ENCODE results near the gene NCBP3.
A peak's percentile ranks its signal among the peaks of the same experiment; 100 is the strongest.

Gene NCBP3

GRCh38 chr17:3802461-3803307 is 43.4 kb downstream of the NCBP3 start:
- TF ChIP-seq CTCF (IDR thresholded peaks at IDR 0.05; ENCODE audit: low read depth, low read length) (no peak), MYC (IDR thresholded peaks at IDR 0.05; ENCODE audit: low read depth, low read length) (no peak), MAX (IDR thresholded peaks at IDR 0.05; ENCODE audit: low read depth, low read length) (no peak), POLR2A (IDR thresholded peaks at IDR 0.05; ENCODE audit: extremely low read depth, insufficient read length) (no peak)
- no peak overlapping the region for H3K4me3 ChIP-seq (ENCODE audit: low read depth, low read length)
- no peak for DNase-seq (ENCODE audit: low read depth)

GRCh38 chr17:3801792-3802191 is 44.3 kb downstream of the NCBP3 start:
- H3K4me3 ChIP-seq (ENCODE audit: low read depth, low read length) = no peak overlapping the region
- DNase-seq (ENCODE audit: low read depth) = no peak
- TF ChIP-seq MYC (IDR thresholded peaks at IDR 0.05; ENCODE audit: low read depth, low read length) (no peak), POLR2A (IDR thresholded peaks at IDR 0.05; ENCODE audit: extremely low read depth, insufficient read length) (no peak), CTCF (IDR thresholded peaks at IDR 0.05; ENCODE audit: low read depth, low read length) (no peak), MAX (IDR thresholded peaks at IDR 0.05; ENCODE audit: low read depth, low read length) (no peak)

GRCh38 chr17:3801347-3801746 is 44.7 kb downstream of the NCBP3 start:
- no peak overlapping the region for H3K4me3 ChIP-seq (ENCODE audit: low read depth, low read length)
- TF ChIP-seq CTCF (IDR thresholded peaks at IDR 0.05; ENCODE audit: low read depth, low read length) (no peak), MYC (IDR thresholded peaks at IDR 0.05; ENCODE audit: low read depth, low read length) (no peak), POLR2A (IDR thresholded peaks at IDR 0.05; ENCODE audit: extremely low read depth, insufficient read length) (no peak), MAX (IDR thresholded peaks at IDR 0.05; ENCODE audit: low read depth, low read length) (no peak)
- DNase-seq (ENCODE audit: low read depth) = no peak

- no peak for DNase-seq (ENCODE audit: low read depth)
- no peak within 1 kb of the TSS for H3K4me3 ChIP-seq (ENCODE audit: low read depth, low read length)
- TF ChIP-seq MAX (IDR thresholded peaks at IDR 0.05; ENCODE audit: low read depth, low read length) (no peak), MYC (IDR thresholded peaks at IDR 0.05; ENCODE audit: low read depth, low read length) (no peak), POLR2A (IDR thresholded peaks at IDR 0.05; ENCODE audit: extremely low read depth, insufficient read length) (no peak), CTCF (IDR thresholded peaks at IDR 0.05; ENCODE audit: low read depth, low read length) (no peak)
Observed at GRCh38 chr17:3800362-3801271, 45.4 kb downstream of the NCBP3 start, which contains the start of gene ITGAE. Gene ITGAE, minus strand, starts transcription at chr17:3801188. Its CDS starts 44 bp downstream, at chr17:3801144.

GRCh38 chr17:3799181-3799945 is 46.7 kb downstream of the NCBP3 start:
- H3K4me3 ChIP-seq (ENCODE audit: low read depth, low read length) = no peak overlapping the region
- DNase-seq (ENCODE audit: low read depth) = peak; percentile 32
- TF ChIP-seq MAX (IDR thresholded peaks at IDR 0.05; ENCODE audit: low read depth, low read length) = no peak
- TF ChIP-seq POLR2A (IDR thresholded peaks at IDR 0.05; ENCODE audit: extremely low read depth, insufficient read length) = no peak
- no peak for TF ChIP-seq MYC (IDR thresholded peaks at IDR 0.05; ENCODE audit: low read depth, low read length)
- no peak for TF ChIP-seq CTCF (IDR thresholded peaks at IDR 0.05; ENCODE audit: low read depth, low read length)
